OCI-LY7 (cell line): ENCODE measurements around the gene TAS1R1.

Experiments
- CTCF ChIP-seq: fragments of 200-600 bp; sonication (generic); conservative IDR thresholded peaks from 2 replicates; pipeline ENCODE4 v1.5.1; 2014; ENCODE audit warnings: mild to moderate bottlenecking, antibody characterized with exemption, low read length, moderate library complexity, mixed read lengths
- EZH2phosphoT487 ChIP-seq: fragments of 200-600 bp; sonication (generic); IDR thresholded peaks from 2 replicates; pipeline ENCODE4 v1.6.1; 2018; ENCODE audit warnings: low read depth, borderline replicate concordance, mild to moderate bottlenecking, mixed run types, antibody characterized with exemption, low read length, moderate library complexity, mixed read lengths

- TF ChIP-seq CTCF, result no peak
- TF ChIP-seq EZH2phosphoT487, result no peak
These were observed 19.0 kb downstream of the TAS1R1 start for GRCh38 chr1:6574025-6574620.
